PC-3 (cell line): ENCODE data around the gene ATF7IP.
"Not testable (repeated sequence)": the region's sequence is repeated elsewhere in the genome, so short reads cannot be mapped to it uniquely, and the experiment has no call there.

Experiments used
- CTCF ChIP-seq: fragments of 300-600 bp; sonication (generic); conservative IDR thresholded peaks from 2 replicates; pipeline ENCODE4 v1.5.1; 2017; ENCODE audit warnings: antibody characterized with exemption, low read depth, mild to moderate bottlenecking, low read length
- EZH2 ChIP-seq: fragments of 300-600 bp; sonication (generic); IDR thresholded peaks from one replicate; pipeline ENCODE4 v1.6.1; 2017; ENCODE audit warnings: antibody characterized with exemption, mild to moderate bottlenecking, low read length; ENCODE audit not compliant: unreplicated experiment
- EZH2phosphoT487 ChIP-seq: fragments of 300-600 bp; sonication (generic); IDR thresholded peaks from 2 replicates; pipeline ENCODE4 v1.6.1; 2018; ENCODE audit warnings: mild to moderate bottlenecking, antibody characterized with exemption, low read length, borderline replicate concordance

GRCh38 chr12:14354665-14355064 is 10.8 kb upstream of the ATF7IP start:
- TF ChIP-seq EZH2, CTCF, EZH2phosphoT487: not testable (repeated sequence)
